Colonic mucosa (tissue), 4 donors: Measurements from ENCODE around the gene MAP2K5. TPM values are rescaled to one million over a fixed set of nuclear protein-coding genes. Genes with fewer than 3 reads are reported as not detected.

Source experiments
- DNase-seq: peaks from one replicate; pipeline ENCODE4 v3.0.0-alpha.2; 2020
- H3K27ac ChIP-seq: fragments of 200-600 bp; one replicate; pipeline ENCODE4 v1.8.0; 2021
- H3K27me3 ChIP-seq: fragments of 200-600 bp; one replicate; pipeline ENCODE4 v1.8.0; 2021
- H3K36me3 ChIP-seq: fragments of 200-600 bp; one replicate; pipeline ENCODE4 v1.8.0; 2021
- H3K4me1 ChIP-seq: fragments of 200-600 bp; one replicate; pipeline ENCODE4 v1.8.0; 2021; ENCODE audit warnings: mild to moderate bottlenecking
- H3K4me3 ChIP-seq: fragments of 200-600 bp; one replicate; pipeline ENCODE4 v1.8.0; 2021
- H3K9ac ChIP-seq, 2 donors: one replicate each; pipeline ENCODE4 v1.7.0; 2013; ENCODE audit warnings: control low read depth in 2 of 2, low read depth in 2 of 2, low read length in 2 of 2
- H3K9me3 ChIP-seq: fragments of 200-600 bp; one replicate; pipeline ENCODE4 v1.8.0; 2021
- intact Hi-C: fragments of 100-400 bp; cut with DNase I; formaldehyde crosslinking; loops from one replicate; pipeline ENCODE4 v1.14.1; 2022
- total RNA-seq, 2 donors: library from RNA; stranded (reverse); fragmentation: NEBNext Ultra II Directional in 1 of 2; extraction: Animal tissue kit (Norgen Biotek cat#: 25700) in 1 of 2; gene quantifications; one replicate each; pipeline ENCODE4 v1.2.1, GENCODE V29; 2021
- TF ChIP-seq, protein P1 (sequence below): fragments of 200-600 bp; IDR thresholded peaks from one replicate; pipeline ENCODE4 v1.8.0; 2022; ENCODE audit warnings: antibody characterized with exemption, mild to moderate bottlenecking
- donor health status: healthy.
- donor health status: DM: no; HTN: no; CAD: no.
- donor health status: DM: no; HTN: no; CAD: no.

MAP2K5 gene
- total RNA-seq, 2 donors from 2014 or later = 19.1 to 20.2 TPM

DNA sequence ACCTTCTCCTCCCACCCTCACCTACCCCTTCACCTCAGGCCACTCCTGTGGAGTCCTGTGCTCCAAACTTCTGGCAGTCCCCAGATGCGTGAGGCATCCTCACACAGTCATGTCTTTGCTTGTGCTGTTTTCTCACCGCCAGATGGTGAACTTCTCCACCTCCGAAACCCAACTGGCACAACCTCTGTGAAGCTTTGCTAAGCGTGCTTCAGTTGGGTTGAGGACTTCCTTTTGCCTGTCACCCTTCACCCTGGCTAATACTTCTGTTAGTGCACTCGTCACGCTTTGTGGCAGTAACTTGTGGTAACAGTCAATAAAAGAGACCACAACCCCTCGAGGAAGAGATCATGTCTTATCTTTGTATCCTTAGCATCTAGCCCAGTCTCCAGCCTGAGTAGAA, 240.8 kb downstream of the MAP2K5 start:
- Histone ChIP-seq H3K4me1 (no peaks in the 10 kb centered on the region), H3K9ac (no peak overlapping the region), H3K36me3 (no peaks in the 10 kb centered on the region), H3K4me3 (no peak overlapping the region), H3K9me3 (no peaks in the 10 kb centered on the region), H3K27ac (no peak overlapping the region), H3K27me3 (no peaks in the 10 kb centered on the region)
- intact Hi-C loops = no loop called here
- DNase-seq = no peak
- TF ChIP-seq, protein P1, sequence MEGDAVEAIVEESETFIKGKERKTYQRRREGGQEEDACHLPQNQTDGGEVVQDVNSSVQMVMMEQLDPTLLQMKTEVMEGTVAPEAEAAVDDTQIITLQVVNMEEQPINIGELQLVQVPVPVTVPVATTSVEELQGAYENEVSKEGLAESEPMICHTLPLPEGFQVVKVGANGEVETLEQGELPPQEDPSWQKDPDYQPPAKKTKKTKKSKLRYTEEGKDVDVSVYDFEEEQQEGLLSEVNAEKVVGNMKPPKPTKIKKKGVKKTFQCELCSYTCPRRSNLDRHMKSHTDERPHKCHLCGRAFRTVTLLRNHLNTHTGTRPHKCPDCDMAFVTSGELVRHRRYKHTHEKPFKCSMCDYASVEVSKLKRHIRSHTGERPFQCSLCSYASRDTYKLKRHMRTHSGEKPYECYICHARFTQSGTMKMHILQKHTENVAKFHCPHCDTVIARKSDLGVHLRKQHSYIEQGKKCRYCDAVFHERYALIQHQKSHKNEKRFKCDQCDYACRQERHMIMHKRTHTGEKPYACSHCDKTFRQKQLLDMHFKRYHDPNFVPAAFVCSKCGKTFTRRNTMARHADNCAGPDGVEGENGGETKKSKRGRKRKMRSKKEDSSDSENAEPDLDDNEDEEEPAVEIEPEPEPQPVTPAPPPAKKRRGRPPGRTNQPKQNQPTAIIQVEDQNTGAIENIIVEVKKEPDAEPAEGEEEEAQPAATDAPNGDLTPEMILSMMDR = no peak

DNA sequence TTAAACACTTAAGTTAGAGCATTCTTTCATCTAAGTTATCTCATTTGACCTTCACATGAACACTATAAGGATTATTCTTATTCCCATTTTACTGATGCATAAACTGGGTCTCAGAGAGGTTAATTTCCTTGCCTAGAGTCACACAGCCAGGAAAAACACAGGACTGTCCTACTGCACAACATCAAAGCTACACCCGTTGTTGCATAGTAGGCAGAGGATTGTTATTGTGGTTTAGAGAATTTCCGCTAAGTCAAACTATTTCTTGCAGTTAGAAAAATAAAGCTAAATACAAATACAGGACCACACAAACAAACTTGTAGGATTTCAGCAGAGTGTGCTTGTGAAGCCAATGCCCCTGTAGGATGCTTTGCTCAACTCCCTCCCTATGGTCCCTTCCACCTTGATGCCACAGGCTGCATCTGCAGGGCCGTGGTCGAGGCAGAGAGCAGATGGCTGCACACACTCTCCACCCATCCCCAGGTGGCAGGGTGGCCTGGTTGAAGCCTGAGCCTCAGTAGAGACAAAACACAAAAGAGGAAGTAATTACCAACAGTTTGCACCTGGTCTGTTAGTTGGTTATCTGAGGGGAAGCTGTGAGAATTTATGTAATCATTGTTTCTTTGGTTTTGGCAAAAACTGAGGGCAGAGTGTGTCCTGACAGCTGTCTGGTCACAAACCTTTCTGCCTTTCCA, 241.7 kb downstream of the MAP2K5 start:
- TF ChIP-seq, protein P1 = no peak
- Histone ChIP-seq H3K27me3 (no peaks in the 10 kb centered on the region), H3K4me3 (no peak overlapping the region), H3K36me3 (no peaks in the 10 kb centered on the region), H3K9me3 (no peaks in the 10 kb centered on the region), H3K9ac (no peak overlapping the region), H3K27ac (no peak overlapping the region), H3K4me1 (no peaks in the 10 kb centered on the region)
- DNase-seq = no peak
- intact Hi-C loops = no loop called here

DNA sequence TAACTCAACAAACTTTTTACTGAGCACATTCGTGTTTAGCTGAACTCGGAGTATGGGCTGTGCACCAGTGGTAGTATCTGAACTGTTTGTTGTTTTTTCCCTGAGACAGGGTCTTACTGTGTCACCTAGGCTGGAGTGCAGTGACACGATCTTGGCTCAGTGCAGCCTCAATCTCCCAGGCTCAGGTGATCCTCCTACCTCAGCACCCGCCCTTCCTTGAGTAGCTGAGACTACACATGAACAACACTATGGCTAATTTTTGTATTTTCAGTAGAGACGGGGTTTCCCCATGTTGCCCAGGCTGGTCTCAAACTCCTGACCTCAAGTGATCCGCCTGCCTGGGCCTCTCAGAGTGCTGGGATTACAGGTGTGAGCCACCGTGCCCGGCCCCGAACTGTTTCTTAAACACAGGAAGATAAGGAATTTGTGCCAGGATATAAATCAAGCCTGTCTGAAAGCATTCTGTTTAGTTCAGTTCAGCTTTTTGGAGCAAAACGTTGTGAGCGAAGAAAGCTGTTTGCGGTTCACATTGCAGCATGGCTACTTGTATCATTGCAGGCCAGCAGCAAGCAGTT, 242.4 kb downstream of the MAP2K5 start:
- DNase-seq = no peak
- no peaks in the 10 kb centered on the region for H3K4me1 ChIP-seq
- H3K4me3 ChIP-seq = no peak overlapping the region
- intact Hi-C loops = no loop called here
- no peak overlapping the region for H3K27ac ChIP-seq
- TF ChIP-seq, protein P1 = no peak
- no peaks in the 10 kb centered on the region for H3K27me3 ChIP-seq
- no peak overlapping the region for H3K9ac ChIP-seq
- H3K9me3 ChIP-seq = no peaks in the 10 kb centered on the region
- H3K36me3 ChIP-seq = no peaks in the 10 kb centered on the region

DNA sequence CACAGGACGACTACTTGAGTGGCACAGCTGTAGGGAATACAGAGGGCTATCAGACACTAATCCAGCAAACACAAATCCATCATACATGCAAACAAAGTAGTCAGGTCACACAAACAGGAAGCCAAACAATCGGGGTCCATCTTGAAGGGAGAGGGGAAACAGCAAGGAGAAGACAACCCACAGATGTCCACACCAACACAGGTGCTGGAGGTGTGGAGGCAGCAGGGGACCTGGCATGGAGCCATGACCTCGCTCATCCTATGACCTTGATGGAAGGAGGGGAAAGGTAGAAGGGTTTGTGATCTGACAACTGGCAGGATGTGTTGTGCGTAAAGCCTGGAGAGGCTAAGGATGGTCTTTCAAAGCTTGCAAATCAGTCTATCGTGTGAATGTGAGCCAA, 242.9 kb downstream of the MAP2K5 start:
- Histone ChIP-seq H3K27ac (no peak overlapping the region), H3K9ac (no peak overlapping the region), H3K9me3 (no peaks in the 10 kb centered on the region), H3K36me3 (no peaks in the 10 kb centered on the region), H3K4me1 (no peaks in the 10 kb centered on the region), H3K27me3 (no peaks in the 10 kb centered on the region), H3K4me3 (no peak overlapping the region)
- TF ChIP-seq, protein P1 = no peak
- no peak for DNase-seq
- intact Hi-C loops = no loop called here

DNA sequence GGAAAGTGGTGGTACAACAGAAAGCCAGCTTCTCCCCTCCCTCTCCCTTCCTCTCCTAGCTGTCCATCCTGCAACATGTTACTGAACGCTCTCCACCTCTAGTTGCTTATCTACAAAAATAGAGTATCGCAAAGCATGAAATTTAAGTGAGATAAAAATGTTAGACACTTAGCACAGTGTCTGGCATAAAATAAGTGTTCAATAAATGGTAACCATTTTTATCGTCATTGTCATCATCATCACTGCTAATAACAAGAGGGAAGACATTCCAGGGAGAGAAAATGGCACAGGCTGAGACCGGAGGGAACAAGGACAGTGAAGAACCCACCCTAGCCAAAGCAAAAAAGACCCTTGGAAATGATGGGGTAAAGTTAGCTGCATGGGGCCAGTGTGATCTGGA, 244.1 kb downstream of the MAP2K5 start:
- no peaks in the 10 kb centered on the region for H3K36me3 ChIP-seq
- intact Hi-C loops = no loop called here
- no peaks in the 10 kb centered on the region for H3K27me3 ChIP-seq
- H3K4me3 ChIP-seq = no peak overlapping the region
- no peaks in the 10 kb centered on the region for H3K9me3 ChIP-seq
- H3K4me1 ChIP-seq = no peaks in the 10 kb centered on the region
- no peak overlapping the region for H3K9ac ChIP-seq
- DNase-seq = no peak
- no peak overlapping the region for H3K27ac ChIP-seq
- TF ChIP-seq, protein P1 = no peak
